ENCODE results near the gene USP38. TPM values are rescaled to one million over a fixed set of nuclear protein-coding genes. Genes with fewer than 3 reads are reported as not detected.
A peak's percentile ranks its signal among the peaks of the same experiment; 100 is the strongest.
"Not testable (repeated sequence)": the region's sequence is repeated elsewhere in the genome, so short reads cannot be mapped to it uniquely, and the experiment has no call there.

Gene USP38, protein sequence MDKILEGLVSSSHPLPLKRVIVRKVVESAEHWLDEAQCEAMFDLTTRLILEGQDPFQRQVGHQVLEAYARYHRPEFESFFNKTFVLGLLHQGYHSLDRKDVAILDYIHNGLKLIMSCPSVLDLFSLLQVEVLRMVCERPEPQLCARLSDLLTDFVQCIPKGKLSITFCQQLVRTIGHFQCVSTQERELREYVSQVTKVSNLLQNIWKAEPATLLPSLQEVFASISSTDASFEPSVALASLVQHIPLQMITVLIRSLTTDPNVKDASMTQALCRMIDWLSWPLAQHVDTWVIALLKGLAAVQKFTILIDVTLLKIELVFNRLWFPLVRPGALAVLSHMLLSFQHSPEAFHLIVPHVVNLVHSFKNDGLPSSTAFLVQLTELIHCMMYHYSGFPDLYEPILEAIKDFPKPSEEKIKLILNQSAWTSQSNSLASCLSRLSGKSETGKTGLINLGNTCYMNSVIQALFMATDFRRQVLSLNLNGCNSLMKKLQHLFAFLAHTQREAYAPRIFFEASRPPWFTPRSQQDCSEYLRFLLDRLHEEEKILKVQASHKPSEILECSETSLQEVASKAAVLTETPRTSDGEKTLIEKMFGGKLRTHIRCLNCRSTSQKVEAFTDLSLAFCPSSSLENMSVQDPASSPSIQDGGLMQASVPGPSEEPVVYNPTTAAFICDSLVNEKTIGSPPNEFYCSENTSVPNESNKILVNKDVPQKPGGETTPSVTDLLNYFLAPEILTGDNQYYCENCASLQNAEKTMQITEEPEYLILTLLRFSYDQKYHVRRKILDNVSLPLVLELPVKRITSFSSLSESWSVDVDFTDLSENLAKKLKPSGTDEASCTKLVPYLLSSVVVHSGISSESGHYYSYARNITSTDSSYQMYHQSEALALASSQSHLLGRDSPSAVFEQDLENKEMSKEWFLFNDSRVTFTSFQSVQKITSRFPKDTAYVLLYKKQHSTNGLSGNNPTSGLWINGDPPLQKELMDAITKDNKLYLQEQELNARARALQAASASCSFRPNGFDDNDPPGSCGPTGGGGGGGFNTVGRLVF
- 44.1 and 44.3 TPM in 2 replicates for total RNA-seq

DNA sequence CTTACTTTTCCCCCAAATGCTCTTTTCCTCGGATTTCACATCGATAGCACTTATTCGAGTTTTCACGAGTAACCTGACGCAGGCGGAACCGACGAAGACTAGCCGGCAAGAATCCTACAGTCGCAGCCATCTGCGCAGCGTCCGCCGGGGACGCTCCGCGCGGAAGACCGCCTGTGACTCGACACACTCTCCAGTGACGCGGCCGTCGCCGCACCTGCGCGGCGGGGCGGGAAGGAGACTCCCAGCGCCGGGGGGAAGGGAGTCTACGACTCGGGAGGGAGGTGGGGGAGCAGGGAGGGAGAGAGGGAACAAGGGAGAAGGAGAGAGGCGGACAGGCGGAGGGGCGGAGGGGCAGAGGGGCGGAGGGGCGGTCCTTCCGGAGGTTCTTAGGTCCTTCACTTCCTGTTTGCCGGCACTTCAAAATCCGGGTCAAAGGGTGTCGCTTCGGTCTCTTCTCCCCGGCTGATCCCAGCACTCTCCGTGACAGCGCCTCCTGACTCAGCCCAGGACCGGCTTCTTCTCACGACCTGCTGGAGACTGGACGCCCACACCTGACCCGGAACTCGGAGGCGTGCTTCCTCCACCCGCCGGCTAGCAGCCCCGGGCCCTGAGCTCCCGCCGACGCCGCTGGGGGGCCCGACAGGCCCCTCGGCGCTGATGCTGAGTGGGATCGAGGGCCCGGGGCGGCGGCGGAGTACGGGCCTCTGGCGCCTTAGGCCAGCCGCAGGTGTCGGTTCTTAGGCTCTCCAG, at the start of gene USP38:
Gene USP38, plus strand, starts transcription at position 415 of the 750 bp plus-strand sequence. CDS start 534 bp downstream, outside the sequence.
- DNase-seq = peak; percentile 94

DNA sequence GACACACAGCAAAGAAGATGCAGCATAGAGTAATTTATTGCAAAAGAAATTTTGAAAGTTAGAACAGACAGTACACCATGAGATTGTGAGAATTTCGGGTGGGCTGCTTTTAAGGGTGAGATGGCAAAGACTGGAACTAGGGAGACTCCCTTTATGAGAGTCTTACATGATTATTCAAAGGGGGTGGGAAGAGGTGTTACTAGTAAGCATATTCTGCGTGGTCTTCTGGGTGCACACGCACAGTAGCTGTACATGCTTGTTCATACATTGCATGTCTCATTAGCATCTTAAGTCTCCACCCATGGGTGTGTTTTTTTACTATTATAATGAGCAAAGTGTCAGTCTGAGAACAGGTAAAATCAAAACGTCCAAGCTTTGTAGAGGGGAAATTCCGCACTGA, 49.4 kb upstream of the USP38 start:
- no peak for DNase-seq

DNA sequence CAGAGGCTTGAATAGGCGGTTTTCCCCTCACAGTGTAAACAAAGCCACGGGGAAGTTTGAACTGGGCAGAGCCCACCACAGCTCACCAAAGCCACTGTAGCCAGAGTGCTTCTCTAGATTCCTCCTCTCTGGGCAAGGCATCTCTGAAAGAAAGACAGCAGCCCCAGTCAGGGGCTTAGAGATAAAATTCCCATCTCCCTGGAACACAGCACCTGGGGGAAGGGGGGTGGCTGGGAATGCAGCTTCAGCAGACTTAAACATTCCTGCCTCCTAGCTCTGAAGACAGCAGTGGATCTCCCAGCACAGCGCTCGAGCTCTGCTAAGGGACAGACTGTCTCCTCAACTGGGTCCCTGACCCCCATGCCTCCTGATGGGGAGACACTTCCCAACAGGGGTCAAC, 44.0 kb upstream of the USP38 start:
- no peak for DNase-seq

DNA sequence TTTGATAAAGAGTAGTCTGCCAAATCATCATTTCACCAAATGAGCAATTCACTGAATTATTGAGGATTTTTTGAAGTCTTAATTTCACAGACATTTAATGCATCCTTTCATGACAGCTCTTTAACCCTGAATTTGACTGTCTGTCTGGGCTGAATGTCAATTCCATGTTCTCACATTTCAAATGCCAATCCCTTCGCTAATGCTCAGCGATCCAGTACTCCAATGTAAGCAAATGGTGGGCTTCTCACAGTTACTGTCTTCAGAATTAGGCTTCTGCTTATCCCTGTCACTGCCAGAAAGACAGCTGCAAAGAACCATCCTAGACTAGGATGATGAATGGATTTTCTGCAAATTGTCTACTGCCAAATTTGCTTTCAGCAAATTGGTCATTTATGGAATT, 36.2 kb upstream of the USP38 start:
- DNase-seq = no peak

DNA sequence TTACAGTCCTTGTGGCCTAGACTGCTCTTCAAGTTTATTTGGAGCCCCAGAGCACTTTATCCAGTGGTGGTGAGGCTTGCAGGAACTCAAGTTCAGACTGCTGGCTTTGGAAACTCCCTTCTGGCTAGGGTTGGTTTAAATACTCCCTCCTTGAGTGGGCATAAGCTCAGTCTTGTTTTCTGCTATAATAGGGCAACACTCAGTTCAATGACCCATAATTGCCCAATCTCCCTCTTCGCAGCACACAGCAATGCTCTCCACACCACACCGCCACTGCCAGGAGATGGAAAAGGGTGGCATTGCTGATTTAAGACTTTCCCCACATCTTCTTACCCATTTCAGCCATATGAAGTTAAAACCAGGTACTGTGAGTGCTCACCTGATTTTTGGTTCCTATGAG, 27.9 kb upstream of the USP38 start:
- DNase-seq = no peak

DNA sequence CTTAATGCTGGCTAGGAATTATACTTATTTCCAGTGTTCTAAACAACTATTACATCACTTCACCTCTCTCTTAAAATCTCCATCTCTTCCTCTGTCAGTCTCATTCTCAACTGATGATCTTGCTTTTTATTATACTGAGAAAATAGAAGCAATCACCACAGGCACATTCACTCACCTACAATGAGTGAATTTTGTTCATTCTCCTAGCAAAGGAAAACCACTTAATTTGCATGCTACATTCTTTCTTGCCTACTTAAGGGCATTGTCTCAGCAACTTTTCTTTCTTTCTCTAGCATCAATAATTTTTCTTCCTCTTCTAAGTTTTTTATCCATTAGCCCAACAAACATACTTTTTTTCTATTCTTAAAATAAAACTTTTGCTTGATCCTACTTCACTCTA, 21.1 kb upstream of the USP38 start:
- DNase-seq = no peak

DNA sequence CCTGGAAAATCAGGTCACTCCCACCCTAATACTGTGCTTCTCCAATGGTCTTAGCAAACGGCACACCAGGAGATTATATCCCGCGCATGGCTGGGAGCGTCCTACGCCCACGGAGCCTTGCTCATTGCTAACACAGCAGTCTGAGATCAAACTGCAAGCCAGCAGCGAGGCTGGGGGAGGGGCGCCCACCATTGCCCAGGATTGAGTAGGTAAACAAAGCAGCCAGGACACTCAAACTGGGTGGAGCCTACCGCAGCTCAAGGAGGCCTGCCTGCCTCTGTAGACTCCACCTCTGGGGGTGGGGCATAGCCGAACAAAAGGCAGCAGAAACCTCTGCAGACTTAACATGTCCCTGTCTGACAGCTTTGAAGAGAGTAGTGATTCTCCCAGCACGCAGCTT, 18.0 kb upstream of the USP38 start:
- DNase-seq = not testable (repeated sequence)

DNA sequence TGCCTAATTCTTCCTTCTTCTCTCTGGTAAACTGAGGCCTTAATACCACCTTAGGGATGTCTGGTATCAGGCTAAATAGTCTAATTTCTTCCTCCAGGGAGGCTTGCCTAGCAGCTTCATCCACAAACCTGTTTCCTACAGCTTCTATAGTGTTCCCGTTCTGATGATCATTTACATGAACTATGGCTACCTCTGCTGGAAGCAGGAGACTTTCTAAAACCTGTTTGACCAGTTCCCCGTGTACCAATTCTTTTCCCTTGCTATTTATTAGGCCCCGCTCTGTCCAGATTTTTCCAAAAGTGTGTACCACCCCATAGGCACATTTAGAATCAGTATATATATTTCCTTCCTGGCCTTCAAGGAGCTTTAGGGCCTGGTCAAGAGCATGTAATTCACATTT, 5.8 kb upstream of the USP38 start:
- DNase-seq = no peak

DNA sequence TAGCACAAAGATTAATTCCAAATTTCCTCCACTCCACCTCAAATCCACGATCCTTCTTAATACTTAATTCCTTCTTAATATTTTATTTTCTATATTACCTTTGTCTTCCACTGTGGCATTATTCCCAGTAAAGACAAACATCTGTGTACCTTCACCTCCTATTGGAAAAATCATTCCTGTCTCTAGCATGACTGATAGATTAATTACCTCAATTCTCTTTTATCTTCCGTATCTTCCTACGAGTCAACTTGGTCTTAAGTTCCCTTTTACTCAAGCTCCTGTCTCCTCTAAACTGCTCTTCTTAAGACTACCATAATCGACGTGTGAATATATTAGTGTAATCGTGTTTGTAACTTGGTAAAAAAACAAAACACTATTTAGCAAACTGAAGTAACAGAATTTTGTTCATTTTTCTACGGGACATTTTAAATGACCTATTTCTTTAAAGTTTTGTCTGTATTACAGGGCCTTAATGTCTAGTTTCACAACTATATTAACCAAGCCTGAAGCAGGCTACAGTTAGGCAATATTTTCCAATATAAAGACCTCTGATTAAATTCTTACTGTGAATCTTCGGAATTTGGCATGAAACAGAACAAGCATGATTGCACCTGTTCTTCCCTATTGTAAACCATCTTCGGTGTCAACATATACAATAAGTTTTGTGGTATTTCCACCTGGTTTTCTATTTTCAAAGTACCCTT, 1.1 kb upstream of the USP38 start:
- no peak for DNase-seq

DNA sequence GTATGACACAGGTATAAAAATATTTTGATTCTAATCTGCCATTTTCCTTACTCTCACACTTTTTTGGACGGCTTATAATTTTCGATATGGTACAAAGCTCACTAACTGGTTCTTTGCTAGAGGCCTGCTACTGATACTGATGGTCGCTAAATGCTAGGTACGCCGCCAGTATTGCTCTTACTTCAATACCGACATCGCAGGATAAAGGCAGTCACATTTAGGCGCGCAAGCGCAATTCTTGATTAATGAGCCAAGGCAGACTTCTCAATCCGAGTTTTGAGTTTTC, 557 bp upstream of the USP38 start:
- DNase-seq = no peak

DNA sequence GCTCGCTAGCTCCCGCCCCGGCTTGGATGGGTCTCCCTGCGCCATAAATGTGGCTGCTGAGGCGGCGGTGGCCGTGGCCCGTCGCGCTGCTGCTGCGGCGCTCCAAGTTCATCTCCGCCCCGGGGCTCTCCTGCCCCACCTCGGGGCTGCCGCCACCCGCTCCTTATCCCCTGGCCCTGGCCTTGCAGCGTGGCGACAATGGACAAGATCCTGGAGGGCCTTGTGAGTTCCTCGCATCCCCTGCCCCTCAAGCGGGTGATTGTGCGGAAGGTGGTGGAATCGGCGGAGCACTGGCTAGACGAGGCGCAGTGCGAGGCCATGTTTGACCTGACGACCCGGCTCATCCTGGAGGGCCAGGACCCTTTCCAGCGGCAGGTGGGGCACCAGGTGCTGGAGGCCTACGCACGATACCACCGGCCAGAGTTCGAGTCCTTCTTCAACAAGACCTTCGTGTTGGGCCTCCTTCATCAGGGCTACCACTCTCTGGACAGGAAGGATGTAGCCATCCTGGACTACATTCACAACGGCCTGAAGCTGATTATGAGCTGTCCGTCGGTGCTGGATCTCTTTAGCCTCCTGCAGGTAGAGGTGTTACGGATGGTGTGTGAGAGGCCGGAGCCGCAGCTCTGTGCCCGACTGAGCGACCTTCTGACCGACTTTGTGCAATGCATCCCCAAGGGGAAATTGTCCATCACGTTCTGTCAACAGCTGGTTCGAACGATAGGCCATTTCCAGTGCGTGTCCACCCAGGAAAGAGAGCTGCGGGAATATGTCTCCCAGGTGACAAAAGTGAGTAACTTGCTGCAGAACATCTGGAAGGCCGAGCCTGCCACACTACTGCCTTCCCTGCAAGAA, 763 bp downstream of the USP38 start:
- DNase-seq = peak; percentile 45

DNA sequence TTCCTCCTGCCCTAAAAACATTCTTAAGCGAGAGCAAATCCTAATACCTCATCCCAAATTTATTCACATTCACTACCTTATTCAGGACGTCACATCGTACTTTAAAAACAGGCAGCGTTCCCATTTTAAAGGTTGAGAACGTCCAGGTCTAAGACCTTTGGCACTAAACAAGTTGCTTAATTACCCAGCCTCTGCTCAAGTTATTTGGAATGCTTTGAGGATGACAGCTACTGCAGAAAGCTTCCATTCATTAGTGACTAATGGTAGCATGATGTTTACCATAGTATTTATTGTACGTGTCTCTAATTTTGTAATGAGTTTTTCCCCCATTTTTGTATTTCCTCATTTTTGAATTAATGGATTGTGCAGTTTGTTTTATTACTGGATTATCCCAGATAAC, 1.5 kb downstream of the USP38 start:
- DNase-seq = peak; percentile 29

DNA sequence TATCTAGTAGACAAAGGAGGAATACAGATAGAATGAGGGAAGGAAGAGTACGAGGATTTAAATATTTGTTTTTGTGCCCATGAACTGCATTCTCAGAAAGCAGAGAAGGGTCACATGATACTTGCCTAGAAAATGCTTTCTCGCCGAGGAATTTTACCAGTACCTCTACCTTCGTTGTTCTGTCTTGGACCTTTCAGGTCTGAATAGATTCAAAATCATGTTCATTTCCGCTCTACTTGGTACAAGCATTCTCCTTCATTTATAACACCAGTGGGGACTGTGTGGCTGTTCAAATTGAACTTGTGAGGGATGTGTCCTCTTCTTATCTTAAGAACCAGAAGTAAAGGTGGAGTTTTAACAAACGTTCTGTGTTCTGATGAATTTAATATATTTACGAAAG, 1.9 kb downstream of the USP38 start:
- DNase-seq = peak; percentile 32

DNA sequence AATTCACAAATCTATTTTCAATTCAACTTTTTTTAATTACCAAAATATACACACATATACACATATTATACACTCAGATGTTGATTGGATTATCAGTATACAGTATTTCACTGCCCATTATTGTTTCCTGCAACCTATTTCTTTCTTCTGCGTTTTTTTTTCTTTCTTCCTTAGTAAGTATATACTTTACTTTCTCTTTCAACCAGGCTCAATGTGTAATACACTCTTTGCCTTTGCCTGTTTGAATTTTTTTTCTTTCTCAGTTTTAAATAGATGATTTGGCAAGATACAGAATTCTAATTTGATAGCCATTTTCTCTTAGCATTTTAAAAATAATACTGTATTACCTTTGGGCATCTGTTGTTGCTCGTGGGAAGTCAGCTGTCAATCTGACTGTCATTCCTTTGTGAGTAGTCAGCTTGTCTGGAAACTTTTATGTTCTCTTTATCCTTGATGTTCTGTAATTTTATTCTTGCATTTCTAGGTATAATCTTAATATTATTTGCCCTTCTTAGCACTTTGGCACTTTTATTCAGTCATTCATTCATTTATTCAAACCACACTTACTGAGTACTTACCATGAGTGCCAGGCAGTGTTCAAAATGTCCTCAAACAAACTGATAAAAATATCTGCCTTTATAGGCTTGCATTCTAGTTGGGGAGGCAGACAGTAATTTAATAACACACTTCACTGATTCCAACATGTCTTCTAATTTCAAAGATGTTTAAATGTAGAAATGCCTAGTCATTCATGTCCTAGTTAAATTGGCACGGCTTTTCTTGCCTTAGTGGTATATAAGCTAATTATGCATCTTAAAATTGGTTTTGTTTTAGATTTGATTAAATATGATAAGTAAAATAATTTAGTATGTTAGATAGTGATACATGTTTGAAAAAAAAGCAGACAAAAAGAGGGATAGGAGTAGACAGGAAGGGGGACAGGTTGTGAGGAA, 3.7 kb downstream of the USP38 start:
- peak; percentile 26 for DNase-seq

DNA sequence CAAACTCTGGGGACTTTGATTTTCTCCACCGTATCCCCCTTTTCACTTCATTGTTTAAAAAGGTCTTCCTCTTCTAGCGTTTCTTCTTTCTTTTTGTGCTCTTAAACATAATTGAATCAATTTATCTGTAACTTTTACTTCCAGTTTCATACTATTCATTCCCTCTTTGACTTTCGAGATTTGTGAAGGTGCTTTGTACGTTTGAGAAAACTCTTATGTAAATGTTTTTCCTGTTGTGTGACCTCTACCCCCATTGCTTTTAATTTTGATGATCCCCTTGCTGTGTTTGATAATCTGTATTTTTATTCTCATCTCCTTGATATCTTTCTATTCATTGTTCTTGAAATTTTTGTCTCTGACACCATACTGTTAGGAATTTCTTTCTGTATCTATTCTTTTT, 4.8 kb downstream of the USP38 start:
- DNase-seq = no peak

DNA sequence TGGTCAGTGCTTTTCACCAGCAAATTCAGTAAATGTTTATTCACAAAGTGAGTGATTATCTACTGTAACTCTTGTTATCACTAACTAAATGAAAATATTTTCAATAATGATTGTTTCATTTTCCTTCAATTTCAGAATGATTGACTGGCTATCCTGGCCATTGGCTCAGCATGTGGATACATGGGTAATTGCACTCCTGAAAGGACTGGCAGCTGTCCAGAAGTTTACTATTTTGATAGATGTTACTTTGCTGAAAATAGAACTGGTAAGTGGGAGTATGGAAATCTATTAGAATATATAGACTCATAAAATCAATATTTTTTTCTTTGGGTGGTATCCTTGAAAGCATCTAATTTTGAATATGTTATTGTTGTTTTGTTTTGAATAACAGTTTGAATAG, 10.9 kb downstream of the USP38 start:
- no peak for DNase-seq

DNA sequence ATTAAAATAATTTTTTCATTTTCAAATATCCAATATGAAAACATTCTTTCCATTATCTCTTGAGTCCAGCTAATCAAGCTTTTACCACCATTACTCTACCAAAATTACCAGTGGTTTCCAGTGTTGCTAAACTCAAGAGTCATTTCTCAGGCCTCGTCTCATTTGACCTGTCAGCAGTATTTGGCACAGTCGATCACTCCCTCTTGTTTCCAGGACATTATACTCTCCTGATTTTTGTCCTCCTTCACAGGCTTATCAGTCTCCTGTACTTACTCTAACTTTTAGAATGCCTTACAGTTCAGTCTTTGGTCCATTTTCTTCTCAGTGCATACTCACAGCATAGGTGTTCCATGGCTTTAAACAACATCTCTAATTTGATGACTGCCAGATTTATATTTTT, 11.6 kb downstream of the USP38 start:
- DNase-seq = no peak

DNA sequence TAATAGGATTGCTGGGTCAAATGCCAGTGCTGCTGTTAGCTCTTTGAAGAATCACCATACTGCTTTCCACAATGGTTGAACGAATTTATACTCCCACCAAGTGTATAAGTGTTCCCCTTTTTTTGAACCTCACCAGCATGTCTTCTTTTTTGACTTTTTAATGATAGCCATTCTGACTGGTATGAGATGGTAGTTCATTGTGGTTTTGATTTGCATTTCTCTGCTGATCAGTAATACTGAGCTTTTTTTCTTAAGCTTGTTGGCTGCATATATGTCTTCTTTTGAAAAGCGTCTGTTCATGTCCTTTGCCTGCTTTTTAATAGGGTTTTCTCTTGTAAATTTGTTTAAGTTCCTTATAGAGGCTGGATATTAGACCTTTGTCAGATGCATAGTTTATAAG, 14.8 kb downstream of the USP38 start:
- DNase-seq = no peak

DNA sequence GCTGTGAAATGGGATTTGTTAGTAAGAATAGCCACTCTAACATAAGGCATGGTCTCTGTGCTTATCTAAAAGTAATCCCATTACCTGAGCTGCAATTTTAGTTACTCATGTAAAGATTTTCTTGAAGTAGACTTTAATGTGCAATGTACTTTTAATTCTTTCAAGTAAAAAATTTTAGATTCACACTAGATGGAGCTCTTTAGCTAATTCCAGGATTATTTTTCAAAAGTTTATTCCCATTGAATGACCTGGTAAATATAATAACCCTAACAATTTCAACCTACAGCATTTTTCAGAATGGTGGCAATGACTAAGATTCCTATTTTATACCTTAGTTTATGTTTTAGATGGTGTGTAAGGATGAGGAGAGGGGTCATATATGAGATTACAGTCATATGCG, 18.1 kb downstream of the USP38 start:
- peak; percentile 39 for DNase-seq

DNA sequence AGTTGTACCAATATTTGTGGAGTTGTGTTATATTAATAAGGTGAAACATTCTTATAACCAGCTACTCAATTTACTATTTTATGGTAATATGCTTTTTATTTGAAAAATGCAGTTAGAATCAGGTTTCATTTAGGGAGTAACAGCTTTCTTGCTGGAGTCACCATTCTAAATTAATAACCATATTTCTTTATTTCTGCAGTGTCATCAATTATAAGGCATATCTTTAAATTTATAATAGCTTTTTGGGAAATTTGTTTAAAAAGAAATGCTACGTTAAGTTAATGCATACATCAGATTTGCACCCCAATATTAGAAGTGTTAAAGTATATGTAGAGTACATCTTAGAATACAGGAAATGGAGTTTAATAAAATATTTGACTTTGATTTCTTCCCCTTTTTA, 18.9 kb downstream of the USP38 start:
- DNase-seq = no peak

Measured in dermis blood vessel endothelial cell (primary cell).